ENCODE measurements around the gene JAK2.
"Not testable (repeated sequence)": the region's sequence is repeated elsewhere in the genome, so short reads cannot be mapped to it uniquely, and the experiment has no call there.

Gene JAK2

GRCh38 chr9:4984621-4985385 is at the start of gene JAK2:
TSS of gene JAK2 (plus strand) at chr9:4985272. CDS start at chr9:5021988, 36,716 bp downstream.
- peak; percentile 91 for DNase-seq

GRCh38 chr9:4936277-4936676 is 48.8 kb upstream of the JAK2 start:
- no peak for DNase-seq

DNA sequence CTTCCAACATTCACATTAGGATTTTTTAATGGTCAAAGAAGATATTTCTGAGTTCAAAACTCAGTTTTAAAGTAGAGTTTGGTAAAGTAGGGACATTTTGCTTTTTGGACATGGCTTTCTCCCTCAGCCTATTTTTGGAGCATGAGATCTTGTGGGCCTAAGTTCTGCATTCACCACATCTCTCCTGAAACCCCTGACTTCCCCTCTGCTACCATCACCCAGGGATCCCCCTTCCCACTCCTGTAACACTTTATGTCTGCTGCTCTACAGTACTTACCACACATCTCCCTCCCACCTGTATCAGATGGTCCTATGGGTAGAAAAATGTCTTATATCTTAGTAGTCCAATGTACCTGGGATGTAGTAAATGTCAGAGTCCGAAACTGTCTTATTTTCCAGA is 48.2 kb upstream of the JAK2 start:
- DNase-seq = no peak

- DNase-seq = no peak
Observed at GRCh38 chr9:4937446-4937845, 47.6 kb upstream of the JAK2 start.

DNA sequence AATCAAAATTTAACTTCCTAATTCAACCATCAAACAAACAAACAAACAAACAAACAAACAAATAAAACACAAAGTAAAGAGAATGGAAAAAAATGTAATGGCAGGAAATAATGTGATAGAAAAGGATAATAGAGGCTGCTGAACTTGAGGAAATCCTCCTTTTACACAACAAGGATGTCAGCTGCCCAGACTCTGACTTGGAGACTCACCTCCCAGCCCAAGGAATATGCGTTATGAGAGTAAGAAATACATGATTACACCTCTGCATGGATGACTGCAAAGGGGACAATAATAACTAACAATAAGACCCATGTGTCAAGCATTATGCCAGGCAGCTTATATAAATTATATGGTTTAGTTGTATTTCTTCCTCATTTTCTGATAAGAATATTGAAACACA is 46.6 kb upstream of the JAK2 start:
- no peak for DNase-seq

GRCh38 chr9:4939118-4939561 is 45.9 kb upstream of the JAK2 start:
- DNase-seq = no peak

DNA sequence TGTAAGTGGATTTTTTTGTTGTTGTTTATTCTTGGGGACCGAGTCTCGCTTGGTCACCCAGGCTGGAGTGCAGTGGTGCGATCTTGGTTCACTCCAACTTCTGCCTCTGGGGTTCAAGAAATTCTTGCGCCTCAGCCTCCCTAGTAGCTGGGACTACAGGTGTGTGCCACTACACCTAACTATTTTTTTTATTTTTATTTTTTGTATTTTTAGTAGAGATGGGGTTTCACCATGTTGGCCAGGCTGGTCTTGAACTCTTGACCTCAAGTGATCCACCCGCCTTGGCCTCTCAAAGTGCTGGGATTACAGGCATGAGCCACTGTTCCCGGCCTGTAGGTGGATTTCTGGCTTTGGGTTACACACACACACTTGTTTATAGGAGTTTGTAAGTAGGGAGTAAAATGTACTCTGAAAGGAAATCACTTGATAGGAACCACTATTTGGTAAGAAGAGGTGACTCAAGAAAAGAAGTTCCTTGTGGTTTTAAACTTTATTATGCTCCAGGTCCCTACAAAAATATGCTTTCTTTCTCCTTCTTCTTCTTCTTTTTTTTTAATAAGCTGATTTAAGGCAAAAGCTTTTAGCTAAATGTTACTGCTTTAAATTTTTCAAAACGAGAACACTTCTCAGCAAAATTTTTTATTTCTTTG is 42.9 kb upstream of the JAK2 start:
- DNase-seq = not testable (repeated sequence)

DNA sequence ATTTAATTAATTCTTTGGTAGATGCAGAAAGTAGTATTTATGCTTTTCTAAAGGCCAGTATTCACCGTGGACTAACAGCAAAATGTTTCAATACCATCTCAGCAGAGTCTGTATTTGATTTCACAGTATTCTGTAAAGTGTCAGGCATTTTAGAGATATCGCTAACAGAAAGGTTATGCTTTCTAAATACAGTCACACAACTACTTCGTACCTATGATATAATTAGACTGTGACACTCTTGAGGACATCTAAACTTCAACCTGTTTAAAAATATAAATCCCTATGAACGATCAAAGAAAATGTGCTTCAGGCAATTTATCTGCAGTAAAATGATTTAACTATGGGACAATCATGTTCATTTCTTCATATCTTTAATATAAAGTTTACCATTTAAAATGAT is 41.7 kb upstream of the JAK2 start:
- DNase-seq = no peak

DNA sequence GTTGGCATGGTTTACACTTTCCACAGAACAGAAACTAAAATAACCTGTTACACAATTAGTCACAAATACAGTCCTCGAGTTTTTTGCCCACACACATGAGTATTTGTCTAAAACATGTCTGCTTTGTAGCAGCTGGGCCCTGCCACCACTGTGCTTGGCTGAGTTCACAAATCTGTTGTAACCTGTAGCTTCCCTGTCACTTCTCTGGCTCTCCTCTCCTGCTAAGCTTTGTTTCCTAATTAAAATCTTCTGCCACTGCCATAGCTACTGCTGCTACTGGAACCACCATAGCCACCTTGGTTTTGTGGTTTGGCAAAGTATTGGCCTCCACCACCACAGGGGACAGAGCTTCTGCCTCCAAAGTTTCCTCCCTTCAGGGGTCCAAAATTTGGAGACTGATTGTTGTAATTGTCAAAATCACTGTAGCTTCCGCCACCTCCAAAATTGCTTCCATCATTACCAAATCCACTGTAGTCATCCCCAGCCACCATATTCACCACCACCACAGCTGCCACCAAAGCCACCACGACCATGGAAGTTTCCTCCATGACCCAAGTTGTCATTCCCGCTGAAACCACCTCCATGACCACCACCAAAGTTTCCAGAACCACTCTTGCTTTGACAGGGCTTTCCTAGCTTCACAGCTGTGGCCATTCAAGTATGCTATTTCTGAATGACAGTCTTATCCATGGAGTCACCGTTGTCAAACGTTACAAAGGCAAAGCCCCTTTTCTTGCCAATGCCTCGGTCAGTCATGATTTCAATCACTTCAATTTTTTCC is 40.5 kb upstream of the JAK2 start:
- DNase-seq = not testable (repeated sequence)

DNA sequence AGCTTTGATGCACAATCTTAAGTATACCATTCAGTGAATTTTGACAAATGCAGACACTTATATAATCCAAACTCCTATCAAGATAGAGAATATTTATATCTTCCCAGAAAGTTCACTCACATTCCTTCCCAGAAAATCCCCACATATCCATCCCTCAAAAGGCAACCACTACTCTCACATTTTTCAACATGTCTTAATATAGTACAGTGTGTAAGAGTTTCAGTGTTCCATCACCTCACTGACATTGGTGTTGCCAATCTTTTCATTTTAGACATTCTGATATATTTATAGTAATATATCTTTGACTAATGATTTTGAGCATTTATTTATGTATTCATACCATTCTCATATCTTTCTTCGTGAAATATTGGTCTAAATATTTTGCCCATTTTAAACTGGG is 38.1 kb upstream of the JAK2 start:
- no peak for DNase-seq

GRCh38 chr9:4955836-4956235 is 29.2 kb upstream of the JAK2 start:
- DNase-seq = no peak

- DNase-seq = no peak
Observed at GRCh38 chr9:4959031-4959430, 26.0 kb upstream of the JAK2 start.

GRCh38 chr9:4962085-4962484 is 23.0 kb upstream of the JAK2 start:
- DNase-seq = no peak

DNA sequence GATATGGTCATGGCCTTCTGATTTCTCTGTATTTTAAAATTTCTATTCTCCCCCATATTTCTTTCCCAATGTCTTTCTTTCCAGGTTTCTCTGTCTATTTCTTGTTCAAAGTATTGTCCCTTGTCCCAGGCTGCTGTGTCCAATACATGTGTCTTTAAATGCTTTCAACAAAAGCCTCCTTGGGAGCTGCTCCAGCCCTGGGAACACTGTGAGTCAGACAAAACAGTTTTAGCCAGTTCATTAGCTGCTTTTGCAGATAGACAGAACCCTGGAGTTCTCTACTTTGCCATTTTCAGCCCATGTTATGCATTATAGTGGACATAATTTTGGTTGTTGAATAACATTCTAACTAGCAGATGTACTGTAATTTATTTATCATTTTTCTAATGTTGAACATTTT is 20.5 kb upstream of the JAK2 start:
- no peak for DNase-seq

DNA sequence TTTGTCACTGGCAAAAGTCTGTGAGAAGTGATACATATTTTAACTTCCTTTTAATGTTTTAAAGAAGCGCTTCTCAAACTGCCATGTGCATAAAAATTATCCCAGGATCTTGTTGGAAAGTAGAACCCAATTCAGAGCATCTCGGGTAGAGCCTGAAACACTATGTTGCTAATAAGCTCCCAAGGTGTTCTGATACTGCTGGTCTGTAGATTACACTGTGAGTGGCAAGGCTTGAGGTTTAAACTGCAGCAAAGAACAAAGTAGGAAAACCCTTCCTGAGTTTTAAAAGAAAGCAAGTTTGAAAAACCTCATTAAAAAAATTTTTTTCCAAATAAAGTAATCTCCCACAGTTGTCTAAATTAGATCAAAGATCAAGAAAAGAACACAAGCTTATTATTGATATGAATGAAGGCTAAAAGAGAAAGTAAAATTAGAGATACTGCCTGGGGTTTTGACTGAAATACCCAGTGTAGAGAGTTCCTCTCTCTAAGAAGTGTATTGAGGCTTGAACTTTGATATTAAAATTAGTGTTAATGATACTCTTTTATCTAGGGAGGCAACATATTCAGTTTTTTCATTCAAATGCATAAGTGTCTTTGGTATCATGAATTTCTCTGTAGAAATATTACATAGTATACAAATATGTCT is 19.8 kb upstream of the JAK2 start:
- DNase-seq = no peak

DNA sequence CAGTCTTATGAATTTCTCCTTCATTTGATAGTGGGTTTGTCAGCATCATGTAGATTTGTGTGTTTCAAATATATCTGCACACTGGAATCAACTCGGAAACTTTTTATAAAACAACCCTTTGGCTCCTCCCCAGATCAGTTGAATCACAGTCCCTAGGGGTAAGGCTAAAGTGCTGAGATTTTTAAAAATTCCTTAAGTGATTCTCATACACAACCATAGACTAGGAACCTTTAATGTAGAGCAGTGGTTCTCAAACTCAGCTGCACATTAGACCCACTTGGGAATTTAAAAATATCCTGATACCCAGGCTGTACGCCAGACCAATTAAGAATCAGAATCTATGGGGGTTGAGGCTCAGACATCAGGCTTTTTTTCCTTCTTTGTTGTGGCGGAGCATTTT is 17.5 kb upstream of the JAK2 start:
- no peak for DNase-seq

DNA sequence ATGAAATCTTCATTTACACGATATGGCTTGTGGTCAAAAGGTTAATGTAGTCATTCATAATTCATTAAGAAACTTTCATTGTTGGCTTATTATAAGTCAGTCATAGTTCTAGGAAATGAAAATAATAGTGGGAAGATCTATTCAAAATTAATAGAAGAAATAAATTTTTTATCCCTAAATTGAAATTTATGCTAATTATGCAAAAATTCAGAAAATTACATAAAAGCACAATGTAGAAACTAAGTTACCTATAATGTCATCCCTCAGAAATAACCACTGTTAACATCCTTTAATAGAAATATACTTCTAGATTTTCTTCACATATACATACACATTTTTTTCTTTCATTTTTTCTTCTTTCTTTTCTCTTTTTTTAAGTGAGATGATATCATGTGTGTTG is 15.9 kb upstream of the JAK2 start:
- DNase-seq = no peak

DNA sequence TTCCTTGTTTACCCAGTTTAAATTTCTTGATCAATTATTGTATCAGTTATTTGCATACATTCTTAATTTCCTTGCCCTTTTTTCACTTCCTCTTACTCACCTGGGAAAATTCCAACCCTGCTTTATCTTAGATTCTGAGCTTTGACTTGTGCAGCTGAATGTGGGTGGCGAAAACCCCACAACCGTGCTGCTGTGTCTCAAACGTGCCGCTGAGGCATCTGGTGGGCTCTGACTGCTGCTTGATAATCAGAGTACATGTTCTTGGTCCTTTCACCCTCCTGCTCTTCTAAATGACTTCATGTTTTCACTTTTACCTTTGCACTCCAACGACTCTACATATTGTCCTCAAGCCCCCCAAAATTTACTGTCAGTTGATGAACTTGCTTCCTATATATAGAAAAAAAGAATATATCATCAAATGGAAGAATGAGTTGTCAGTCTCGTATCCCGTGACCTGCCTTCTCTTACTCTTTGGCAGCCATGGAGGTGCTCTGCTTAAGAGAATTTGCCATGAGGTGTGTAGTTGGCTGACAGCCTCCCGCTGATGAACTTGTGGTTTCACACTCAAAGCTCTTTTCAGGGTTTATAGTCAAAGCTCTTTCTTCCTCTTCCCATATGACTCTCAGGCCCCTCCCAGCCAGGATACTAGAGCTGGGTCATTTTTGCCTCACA is 14.0 kb upstream of the JAK2 start:
- DNase-seq = no peak

GRCh38 chr9:4973246-4973645 is 11.8 kb upstream of the JAK2 start:
- no peak for DNase-seq

GRCh38 chr9:4973902-4974301 is 11.2 kb upstream of the JAK2 start:
- DNase-seq = no peak

- DNase-seq = no peak
Observed at GRCh38 chr9:4979239-4979638, 5.8 kb upstream of the JAK2 start.

DNA sequence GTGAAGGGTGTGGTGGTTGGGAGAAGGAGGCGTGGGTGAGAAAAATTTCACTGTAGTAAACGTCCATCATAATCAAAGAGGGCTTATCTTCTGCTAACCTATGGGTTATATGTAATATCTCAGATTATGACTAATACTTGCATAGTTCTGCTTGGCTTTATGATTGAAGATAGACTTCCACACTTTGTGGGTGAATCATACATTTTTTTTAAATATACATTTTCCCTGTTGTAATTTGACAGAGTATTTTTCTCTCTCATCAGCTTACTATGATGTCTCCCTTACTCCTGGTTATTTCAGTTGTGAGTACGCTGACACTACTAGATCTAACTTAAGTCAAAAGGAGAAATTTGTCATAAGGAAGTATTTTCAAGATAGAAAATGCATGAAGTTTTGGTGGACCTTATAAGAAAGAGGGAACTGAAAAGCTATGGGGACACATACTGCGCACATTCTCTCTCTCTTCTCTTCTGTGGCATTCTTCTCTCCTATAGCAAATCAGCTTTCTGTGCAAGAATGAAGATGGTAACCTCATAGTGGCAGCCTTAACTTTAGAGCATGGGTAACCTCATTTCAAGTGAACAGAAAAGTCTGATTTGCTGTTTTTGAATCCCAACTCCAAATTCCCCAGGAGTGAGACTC is 4.9 kb upstream of the JAK2 start:
- DNase-seq = no peak
